Activated T-cell treated with anti-CD3 and anti-CD28 coated beads, Interleukin-2, amount 50 U/mL, for 1 hour (primary cell): Measurements from ENCODE around the gene AGFG1.
A peak's percentile ranks its signal among the peaks of the same experiment; 100 is the strongest.

Source experiments
- DNase-seq: peaks from one replicate; pipeline ENCODE4 v3.0.0-alpha.2; 2020

The AGFG1 gene

DNA sequence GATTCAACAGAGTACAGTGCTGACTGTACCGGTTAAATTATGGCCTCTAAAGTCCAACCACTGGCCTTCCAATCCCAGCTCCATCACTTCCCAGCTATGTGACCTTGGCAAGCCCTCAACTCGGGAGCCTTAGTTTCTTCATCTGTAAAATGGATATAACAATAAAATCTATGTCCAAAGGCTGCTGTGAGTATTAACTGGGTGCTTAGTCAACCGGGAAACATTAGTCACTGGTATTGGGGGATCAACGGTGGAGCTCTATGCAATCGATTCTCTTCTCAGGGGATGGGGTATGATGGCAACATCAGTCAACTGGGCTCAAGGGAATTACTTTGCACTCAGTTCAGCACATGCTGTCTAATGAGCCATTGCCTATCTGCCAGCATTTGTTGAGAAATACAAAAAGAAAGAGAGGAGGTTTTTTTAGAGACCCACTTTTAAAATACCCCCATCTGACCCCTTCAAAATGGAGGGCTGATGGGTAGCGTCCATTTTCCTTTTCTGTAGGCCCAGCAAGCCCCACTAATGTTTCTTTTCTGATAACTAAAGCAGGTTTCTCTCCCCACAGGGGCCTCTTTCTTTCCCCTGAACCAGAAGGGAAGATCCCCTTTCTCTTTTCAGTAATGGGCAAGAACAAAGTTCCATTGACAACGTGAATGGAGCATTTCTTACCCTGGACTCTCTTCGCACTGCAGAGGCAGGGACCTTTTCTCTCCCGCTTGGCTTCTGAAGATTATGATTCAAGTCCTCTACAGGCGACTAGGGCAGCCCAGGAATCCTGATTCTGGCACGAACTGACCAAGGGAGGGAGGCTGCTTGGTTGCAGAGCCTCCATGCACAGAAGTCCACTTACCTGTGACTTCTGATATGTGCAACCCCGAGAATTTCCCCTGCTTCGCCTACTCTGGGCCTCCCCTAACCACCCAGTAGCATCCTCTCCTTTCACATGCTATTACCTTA is 8.7 kb upstream of the AGFG1 start:
- no peak for DNase-seq

DNA sequence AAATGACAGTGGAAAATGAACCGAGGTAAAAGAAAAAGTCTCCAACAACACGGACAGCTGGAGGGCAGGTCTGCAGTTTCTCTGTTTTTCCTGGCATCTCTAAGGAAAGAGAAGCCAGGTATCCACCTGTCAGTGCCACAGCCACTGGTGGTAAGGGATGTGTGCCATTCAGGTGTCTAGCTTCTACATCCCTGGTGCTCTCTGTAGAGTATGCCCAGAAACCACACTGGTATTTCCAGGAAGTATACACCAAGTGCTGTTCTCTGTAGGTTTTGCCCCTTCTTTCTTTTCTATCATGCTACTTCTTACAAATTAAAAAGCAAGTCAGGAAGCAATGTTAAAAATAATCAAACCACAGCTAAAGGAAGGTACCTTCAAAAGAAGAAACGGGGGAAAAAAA is 7.6 kb upstream of the AGFG1 start:
- no peak for DNase-seq

DNA sequence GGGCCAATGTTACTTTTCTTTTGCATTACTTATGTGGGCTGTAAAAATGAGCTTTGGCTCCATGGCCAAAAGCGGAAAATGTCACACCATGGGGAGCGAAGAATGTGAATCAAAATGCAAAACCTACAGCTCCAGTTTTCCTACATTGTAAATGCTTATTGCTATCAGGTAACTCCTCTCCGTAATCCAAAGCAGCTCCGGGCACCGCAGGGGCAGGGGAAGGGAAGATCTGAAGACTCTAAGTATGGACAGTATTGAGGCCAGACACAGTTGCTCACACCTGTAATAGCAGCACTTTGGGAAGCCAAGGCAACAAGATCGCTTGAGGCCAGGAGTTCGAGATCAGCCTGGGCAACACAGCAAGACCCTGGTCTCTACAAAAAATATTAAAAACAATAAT is 7.1 kb upstream of the AGFG1 start:
- no peak for DNase-seq

DNA sequence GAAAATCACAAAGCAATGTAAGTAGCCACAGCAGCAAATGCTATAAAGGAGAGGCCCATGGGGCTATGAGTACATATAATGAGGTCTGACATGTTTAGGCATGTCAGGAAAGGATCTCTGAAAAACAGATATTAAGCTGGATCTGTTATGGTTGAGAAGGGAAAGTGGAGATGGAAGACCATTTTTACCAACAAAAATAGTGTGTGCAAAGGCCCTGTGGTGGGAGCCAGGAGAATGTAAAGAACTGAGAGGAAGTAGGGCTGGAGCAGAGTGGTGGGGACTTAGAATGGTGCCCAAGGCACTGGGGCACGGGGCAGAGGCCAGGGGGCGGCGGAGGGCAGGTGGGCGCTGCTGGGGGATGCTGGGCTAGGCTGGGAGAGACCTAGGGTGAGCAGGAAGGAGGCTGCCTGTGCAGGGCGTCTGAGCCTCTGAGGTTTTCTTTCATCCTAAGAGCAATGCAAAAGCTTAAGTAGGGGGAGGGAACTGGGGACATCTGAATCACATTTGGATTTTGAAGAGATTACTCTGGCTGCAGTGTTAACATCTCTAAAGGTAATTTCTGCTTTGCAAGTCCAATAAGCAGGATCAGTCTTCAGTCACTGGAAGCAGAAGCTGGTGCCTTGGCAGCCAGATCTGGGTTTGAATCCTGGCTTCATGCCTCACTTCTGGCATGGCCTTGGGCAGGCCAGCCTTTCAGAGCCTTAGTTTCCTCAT is 4.9 kb upstream of the AGFG1 start:
- no peak for DNase-seq

DNA sequence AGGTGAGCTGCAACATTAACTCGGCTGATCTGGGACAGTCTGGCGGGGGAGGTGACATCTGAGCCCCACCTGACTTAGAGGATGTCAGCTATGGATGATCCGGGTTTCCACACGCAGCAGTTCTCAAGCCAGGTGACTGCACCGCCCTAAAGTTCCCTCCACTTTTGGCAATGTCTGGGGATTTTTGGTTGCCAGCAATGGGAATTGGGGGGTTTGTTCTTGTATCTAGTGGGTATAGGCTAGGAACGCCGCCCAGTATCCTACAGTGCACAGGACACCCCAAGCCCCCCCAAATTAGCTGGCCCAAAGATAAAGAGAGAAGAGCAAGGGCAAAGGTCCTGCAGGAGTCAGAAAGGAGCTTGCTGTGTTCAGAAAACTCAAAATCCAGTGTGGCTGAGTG is 544 bp upstream of the AGFG1 start:
- DNase-seq, result no peak

DNA sequence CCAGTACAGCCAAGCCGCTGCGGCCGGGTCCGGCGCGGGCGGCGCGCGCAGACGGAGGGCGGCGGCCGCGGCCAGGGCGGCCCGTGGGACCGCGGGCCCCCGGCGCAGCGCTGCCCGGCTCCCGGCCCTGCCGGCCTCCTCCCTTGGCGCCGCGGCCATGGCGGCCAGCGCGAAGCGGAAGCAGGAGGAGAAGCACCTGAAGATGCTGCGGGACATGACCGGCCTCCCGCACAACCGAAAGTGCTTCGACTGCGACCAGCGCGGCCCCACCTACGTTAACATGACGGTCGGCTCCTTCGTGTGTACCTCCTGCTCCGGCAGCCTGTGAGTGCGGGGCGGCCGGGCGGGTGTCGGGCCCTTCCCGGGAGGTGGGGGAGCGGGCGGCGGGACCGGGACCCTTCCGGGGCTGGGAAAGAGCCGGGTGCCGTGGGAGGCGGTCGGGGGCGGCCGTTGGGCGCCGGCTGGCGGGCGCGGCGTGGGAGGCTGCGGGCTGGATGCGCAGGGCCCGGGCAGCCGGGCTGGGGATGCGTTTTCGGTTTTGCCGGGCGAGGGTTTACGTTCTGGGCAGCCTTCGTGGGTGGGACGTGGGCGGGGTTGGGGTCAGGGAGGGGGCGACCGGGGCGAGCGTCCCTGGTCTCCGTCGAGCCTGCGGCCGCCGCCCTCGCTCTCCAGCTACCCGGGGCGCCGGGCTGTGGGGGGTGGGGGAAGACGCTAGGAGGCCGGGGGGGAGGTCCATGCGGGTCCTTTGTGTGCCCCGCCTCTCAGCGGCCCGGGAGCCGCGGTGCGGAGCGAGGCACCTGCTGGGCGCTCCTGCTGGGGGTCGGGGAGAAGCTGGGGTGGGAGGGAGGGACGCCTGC is 537 bp downstream of the AGFG1 start:
- DNase-seq, result peak; percentile 48

DNA sequence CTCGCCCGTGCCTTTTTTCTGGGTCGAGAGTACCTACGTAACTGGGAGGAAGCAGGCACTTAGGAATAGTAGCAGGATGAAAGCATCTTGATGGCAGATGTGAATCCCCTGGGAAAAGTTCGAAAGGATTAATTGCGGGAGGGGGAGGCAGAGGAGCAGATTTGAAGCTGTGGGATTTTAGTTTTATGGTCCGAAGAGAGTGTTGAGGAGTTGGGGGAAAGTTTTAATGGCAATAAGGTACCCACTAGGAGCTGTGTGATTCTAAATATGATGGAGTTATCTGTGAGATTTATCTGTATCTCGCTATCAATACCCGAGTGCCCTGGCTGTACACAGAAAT is 1.1 kb downstream of the AGFG1 start:
- no peak for DNase-seq

DNA sequence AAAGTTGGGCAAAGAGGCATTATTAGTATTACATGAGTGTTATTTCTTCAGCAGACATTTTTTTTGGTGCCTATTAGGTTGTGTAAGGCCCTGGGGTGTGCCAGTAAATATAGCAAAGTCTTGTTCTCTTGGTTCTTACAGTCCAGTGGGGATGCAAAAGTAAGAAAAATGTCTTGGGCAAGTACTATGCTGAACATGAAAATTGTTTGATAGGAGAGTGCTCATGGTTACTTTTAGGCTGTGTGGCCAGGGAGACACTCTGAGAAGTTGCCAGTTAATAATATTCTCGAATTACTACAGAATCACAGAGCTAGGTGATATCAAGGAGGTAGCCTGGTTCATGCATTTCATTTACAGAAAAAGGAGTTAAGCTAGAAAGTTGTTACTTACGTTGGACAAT is 1.9 kb downstream of the AGFG1 start:
- no peak for DNase-seq

DNA sequence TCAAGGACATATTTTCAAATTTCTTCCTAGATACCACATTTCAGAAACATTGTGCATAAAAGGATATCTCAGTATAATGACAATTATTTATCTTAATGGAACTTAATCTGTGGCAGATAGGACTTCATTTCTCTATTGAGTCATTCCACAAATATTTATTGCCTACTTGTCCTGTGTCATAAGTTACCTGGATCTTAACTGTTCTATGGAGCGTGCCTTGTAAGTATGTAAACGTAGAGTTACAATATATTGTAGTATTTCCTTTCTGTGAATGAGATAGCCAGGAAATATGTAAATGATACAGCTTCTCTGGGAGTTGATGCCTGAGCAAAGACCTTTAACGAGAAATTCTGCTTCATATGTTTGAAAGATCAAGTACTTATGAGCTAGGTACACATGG is 2.5 kb downstream of the AGFG1 start:
- no peak for DNase-seq

DNA sequence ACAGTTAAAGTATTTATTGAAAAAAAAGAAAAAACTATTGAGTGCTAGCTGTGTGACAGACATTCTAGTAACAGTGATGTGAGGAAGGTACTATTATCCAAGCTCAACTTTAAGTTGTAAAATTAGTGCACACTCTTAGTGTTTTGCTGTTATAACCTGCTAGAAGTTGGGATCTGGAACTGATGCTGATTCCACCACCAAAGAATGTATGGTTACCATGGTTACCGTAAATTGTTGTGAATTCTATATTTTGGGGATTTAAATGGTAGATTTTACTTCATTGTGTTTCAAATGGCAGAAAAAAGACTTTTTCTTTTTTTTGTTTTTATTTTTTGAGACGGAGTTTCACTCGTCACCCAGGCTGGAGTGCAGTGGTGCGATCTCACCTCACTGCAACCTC is 5.3 kb downstream of the AGFG1 start:
- DNase-seq, result no peak

DNA sequence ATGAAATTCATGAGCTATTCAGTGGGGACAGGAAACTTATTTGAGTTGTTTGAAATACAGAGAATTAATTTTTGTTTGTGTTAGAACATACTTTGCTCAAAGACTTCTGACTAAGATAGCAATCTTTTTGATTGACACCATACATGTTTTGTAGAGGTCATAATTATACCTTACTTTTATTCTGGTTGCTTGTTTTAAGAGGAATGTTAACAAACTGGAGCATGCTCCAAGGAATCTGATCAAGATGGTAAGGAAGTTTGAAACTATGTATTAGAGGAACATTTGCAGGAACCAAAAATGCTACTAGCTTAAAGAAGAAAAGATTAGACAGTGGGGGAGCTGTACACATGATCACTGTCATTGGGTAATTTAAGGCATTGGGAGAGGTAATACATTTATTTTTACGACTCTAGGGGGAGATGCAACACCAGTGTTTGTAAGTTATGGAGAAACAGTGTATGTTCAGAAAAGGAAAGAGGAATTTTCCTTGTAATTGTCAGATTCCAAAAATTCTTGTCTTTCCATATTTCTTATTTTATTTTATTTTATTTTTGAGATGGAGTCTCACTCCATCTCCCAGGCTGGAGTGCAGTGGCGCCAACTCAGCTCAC is 8.0 kb downstream of the AGFG1 start:
- no peak for DNase-seq

DNA sequence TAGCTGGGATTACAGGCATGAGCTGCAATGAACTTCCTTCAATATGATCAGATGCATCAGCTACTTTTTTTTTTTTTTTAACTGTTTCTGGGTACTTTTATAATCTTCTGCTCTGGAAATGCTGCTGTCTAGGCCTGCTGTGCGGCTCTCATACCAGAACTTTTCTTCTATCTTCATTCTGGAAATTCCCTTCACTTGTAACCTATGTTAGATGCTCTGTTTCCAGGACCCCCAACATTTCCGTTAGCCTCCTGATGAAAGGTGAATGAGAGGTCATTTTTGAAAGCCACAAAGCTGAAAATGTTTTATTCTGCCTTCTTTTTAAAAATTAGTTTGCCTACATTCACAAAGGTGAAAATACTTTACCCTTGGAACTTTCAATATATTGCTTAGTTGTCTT is 8.6 kb downstream of the AGFG1 start:
- DNase-seq, result no peak

DNA sequence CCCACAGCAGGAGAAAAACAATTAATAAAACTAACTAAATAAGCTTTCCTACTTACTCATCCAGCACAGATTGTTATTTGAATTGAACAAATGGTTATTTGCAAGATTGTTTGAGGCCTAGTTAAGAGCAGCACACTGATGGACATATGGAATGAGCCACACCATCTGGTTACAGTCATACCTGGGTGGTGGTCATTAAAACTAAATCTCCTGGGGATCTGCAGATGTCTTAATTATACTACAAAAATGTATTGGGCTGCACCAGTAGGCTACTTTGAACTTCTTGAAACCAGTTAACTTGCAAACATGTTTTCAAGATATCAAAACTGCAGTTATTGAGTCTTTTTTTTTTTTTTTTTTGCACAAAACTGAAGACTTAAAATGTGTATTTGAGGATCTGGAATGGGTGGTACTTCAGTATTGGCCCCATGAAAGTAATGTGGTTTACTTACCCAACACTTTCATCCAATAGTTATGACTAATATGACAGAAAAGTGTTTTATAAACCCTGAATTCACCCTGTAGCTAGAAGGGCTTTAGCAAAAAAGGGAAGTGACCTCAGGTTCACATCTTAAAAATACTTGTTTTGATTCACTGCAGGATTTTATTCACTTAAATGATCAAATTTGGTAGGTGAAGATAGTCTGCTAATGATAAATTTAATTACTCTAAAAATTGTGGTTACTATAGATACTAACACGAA is 10.8 kb downstream of the AGFG1 start:
- DNase-seq, result no peak

DNA sequence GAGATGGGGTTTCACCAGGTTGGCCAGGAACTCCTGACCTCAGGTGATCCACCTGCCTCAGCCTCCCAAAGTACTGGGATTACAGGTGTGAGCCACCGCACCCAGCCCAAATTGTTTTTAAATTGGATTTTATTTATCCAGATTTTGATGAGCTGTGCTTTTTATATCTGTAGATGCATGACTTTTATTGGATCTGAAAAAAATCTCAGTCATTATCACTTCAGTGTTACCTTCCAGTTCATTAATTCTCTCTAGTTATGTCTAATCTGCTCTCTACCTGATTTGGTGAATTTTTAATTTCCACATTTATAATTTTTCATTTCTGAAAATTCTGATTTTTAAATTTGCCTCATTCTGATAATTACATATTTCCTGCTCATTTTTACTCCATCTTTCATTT is 13.5 kb downstream of the AGFG1 start:
- no peak for DNase-seq

DNA sequence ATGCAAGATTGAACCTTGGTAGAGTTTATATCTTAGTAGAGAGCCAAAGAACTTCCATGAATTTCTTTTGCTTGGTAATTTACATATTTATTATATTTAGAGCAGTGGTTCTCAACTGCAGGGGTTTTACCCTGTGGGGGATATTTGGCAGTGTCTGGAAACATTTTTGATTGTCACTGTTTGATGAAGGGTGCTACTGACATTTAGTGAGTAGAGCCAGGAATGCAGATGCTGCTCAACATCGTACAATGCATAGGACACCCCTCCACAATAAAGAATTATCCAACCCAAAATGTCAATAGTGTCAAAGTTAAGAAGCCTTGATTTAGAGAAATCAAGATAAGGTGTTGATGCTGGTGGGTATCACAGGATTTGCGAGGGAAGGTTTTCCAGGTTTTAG is 14.7 kb downstream of the AGFG1 start:
- DNase-seq, result no peak

DNA sequence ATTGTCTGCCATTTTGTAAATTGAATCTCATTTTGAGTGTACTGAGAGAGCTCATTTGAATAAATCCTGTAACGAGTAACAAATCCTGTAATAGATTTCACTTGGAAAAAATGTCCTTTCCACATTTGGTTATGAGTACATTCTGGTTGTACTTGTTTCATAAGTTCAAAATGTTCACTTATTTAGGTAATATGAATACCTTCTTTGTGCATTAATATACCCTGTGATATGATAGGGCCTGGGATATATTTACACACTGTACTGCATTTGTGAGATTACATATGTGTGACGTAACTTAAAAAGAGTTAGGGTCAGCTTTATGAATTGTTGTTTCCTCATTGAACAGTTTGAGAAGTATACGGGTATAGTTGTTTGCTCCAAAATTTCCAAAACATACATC is 16.1 kb downstream of the AGFG1 start:
- DNase-seq, result no peak

DNA sequence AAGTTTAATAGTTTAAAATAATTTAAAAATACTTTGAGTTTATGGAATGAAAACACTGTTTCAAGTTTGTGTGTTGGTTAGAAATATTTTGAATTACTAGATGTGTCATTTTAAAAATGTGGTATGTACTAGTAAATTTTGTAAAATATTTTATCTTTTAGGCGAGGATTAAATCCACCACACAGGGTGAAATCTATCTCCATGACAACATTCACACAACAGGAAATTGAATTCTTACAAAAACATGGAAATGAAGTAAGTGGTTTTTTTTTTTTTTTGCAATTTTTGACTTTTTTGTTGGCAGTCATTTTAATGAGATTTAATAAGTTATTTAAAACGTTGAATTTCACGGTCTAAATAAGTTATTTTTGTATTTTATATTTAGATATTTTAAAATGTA is 19.4 kb downstream of the AGFG1 start:
- no peak for DNase-seq

DNA sequence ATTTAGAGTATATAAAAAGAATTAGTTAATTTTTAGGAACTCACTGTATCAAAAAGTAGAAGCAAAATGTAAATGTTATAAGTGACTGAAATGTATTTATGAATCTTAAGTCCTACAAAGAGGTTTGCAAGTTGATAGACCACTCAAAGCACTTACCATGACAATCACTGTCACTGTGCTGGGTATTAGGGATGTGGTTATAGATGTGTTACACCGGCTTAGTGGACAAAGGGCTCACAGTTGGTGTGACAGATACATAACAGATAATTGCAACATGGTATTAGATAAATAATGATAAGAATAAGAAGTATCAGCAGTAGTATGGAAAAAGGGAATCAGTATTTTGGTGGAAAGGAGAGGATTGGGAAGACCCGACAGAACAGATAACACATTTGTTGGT is 21.6 kb downstream of the AGFG1 start:
- no peak for DNase-seq

DNA sequence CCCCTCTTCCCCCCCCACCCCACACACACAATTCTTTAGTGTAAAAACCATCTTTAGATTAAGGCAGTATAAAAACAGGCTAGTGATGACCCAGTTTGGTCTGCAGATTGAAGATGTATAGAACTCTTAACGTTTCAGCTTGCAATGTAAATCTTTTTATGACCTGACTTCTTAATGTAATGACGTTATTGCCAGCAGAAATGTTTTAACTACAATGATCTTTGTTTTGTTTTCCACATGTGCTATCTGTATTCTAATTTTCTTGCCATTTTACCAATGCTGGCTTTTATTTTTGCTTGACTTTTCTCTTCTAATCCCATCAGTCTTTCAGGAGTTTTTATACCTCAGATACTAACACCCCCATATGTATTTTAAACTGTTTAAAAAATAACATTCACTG is 25.2 kb downstream of the AGFG1 start:
- DNase-seq, result no peak

DNA sequence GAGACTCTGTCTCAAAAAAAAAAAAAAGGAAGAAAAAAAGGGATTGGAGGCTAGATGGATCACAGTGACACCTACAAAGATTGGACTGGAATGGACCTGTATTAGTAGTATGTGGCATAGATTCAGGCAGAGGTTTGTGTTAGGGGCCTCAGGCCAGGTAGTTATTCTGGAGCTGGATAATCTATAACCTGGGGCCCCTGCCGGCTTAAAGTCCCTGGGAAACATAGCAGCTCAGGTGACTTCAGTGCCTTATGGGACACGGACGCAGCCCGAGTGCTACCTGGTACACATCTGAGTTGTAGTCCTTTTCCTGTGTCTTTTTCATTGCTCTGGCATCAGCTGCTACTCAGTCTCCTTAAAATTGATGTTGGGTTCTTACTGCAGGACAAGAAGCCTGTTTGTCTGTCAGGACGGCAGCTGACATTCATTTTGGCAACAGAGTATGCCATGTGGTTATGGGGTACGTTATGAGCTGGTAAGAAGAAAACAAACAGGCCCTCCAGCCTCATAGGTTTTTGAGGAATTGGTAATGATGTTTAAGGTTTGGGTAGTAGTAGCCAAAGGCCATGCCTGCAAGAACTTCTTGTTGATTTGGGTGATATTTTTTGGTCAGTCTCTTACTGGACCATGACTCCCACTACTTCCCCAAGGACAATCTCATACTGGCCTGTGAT is 27.8 kb downstream of the AGFG1 start:
- DNase-seq, result no peak

DNA sequence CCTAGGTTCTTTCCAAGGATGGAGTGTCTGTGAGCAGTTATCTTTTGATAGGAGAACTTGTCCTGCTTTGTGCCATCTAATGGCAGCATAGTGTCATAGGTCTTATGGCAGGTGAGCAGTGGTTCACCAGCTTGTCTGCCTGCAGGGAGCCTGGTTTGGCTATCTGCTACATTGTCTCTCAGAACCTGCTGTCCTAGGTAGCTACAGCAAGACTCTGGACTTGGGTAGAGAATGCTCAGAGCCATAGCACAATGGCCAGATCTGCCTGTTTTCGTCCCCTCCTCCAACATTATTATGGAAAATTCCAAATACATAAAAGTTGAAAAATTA is 28.3 kb downstream of the AGFG1 start:
- no peak for DNase-seq
